Mammary epithelial cell (primary cell): ENCODE data around the gene PTPRG.

Experiments used
- CTCF ChIP-seq, 2 donors: IDR thresholded peaks in 1 of 2; conservative IDR thresholded peaks in 1 of 2; 2 replicates each; pipeline ENCODE4 v1.5.1; 2011 to 2012; ENCODE audit warnings: inconsistent platforms in 2 of 2, low read length in 2 of 2, mild to moderate bottlenecking in 2 of 2, control low read depth in 1 of 2, low read depth in 1 of 2; ENCODE audit not compliant: insufficient read depth in 1 of 2; ENCODE audit errors: extremely low read depth in 1 of 2
- EZH2 ChIP-seq: IDR thresholded peaks from 2 replicates; pipeline ENCODE4 v1.6.1; 2012; ENCODE audit warnings: low read length, inconsistent platforms, borderline replicate concordance

- TF ChIP-seq CTCF (conservative IDR thresholded peaks at IDR 0.05 in 1 of 2, IDR thresholded peaks at IDR 0.05 in 1 of 2; ENCODE audit: extremely low read depth in 1 of 2, insufficient read depth in 1 of 2, low read depth in 1 of 2, low read length in 2 of 2), result no peak
- TF ChIP-seq EZH2, result no peak
Measured at GRCh38 chr3:62164746-62165145, 603.4 kb downstream of the PTPRG start.
